ENCODE results near the gene SYT15.
"Not testable (repeated sequence)": the region's sequence is repeated elsewhere in the genome, so short reads cannot be mapped to it uniquely, and the experiment has no call there.

The SYT15 gene

DNA sequence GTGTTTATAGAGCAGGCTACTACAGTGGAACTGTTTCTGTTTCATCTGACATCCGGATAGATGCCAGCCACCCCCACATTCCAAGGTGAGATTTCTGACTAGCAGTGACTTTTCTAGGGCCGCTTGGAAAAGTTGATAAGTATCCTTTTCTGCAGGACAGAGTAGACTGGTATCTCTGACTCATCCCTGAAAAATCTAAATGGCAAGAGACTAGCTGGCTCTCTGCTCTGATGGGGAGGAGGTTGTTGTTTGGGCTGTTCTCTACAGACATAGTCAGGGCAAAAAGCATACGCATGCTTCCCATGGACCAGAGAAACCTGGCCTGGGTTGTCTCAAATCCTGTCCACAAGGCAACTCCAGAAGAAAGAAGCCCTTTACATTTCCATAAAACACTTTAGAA, 10.7 kb downstream of the SYT15 start:
- DNase-seq (ENCODE audit: low spot score): not testable (repeated sequence)

DNA sequence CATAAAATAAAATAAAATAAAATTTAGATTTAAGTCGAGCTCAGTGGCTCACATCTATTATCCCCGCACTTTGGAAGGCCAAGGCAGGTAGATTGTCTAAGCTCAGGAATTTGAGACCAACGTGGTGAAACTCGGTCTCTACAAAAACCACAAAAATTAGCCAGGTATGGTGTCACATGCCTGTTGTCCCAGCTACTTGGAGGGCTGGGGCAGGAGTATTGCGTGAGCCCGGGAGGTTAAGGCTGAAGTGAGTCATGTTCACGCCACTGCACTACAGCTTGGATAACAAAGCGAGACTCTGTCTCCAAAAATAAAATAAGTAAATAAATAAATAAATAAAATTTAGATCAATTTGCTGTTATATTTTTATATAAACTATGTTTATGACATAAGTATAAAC, 12.1 kb downstream of the SYT15 start:
- DNase-seq (ENCODE audit: low spot score): not testable (repeated sequence)

DNA sequence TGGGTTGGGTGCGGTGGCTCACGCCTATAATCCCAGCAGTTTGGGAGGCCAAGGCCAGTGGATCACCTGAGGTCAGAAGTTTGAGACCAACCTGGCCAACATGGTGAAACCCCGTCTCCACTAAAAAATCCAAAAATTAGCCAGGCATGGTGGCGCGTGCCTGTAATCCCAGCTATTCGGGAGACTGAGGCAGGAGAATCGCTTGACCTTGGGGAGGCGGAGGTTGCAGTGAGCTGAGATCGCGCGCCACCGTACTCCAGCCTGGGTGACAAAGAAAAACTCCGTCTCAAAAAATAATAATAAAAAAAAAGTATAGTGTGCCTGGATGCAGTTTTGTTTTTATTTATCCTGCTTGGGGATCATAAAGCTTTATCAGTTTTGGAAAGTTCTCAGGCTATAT, 14.4 kb downstream of the SYT15 start:
- not testable (repeated sequence) for DNase-seq (ENCODE audit: low spot score)

DNA sequence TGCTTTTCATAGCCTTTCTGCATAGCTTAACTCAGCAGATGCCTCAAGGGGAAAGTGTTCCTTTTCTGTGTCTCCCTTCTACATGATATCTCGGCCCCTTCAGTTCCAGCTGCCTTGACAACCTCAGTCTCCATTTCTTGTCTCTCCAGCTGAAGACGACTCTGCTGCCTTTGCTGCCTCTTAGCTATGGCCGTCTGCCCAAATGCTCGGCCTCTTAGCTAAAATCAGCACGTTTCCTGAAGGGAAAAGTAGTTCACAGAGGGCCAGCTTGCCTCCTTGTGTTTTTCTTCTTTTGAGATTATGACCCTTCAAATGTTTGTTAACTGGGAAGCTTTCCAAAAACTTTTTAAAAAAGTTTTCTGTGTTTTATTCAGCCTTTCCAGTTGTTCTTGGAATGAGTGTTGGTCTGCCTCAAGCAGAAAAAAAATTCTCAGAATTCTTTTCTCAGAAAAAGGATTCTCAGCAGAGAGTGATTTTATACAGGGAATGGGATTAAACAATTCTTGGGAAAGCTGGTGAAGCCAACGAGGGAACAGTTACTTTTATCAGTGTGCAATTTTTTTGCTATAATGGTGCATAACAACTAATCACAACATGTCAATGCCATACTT, 15.6 kb downstream of the SYT15 start:
- DNase-seq (ENCODE audit: low spot score): not testable (repeated sequence)

DNA sequence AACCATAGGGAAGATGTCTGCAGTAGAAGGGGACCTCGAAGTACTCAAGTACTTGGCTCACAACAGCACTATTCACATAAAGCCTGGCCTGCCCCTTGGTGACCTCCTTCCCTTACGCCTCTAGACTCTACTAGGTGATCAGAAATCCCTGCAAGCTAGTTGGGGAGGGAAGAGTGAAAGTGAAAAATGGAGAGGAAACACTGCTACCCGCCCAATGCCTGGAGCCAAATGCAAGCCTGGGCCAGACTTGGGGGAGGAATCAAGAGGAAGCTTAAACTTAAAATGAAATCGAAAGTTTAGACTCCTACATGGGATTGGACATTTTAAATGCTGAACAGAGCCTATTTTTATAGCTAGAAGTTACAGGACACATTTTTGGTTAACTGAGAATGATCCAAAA, 17.6 kb downstream of the SYT15 start:
- DNase-seq (ENCODE audit: low spot score): not testable (repeated sequence)

DNA sequence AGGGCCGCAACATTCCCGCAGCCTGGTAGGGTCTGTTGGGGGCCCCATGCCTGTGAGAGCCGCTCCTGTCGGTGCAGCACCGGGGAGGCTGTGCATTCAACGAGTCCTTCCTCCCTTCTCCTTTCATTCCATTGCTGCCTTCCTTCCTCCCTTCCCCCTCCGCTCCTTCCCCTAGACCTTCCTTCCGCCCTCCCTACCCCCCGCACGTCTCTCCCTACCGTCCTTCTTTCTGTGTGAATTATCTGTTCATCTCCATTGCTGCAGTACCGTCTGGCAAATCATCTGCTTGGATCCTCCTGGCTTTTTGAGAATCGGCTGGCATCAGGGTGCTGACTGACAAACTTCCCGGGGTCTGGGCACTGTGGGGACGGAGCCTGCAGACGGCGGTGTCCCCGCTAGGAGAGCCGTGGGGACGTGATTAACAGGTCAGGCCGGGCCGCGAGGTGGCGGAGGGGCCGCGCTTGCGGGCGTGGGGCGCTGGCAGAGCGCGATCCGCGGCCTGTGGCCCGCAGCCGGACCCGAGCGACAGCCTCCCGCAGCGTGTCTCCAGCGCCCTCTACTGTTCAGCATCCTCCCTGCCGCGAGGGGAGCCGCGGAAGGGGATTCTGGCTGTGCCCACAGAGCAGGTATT, 18.8 kb downstream of the SYT15 start:
- not testable (repeated sequence) for DNase-seq (ENCODE audit: low spot score)

DNA sequence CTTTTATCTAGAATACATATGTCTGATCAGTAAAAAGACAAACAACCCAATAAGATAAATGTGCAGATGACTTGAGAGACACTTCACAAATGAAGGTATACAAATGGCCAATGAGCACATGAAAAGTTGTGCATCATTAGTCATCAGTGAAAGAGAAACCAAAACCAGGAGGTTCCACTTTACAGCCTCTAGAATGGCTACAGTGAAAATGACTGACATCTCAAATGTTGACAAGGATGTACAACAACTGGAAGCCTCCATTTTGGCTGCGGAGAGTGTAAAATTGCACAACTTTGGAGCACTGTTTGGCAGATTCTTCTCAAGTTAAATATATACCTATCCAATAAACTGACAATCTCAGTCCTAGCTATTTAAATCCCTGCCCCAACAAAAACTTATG, 21.6 kb downstream of the SYT15 start:
- not testable (repeated sequence) for DNase-seq (ENCODE audit: low spot score)

DNA sequence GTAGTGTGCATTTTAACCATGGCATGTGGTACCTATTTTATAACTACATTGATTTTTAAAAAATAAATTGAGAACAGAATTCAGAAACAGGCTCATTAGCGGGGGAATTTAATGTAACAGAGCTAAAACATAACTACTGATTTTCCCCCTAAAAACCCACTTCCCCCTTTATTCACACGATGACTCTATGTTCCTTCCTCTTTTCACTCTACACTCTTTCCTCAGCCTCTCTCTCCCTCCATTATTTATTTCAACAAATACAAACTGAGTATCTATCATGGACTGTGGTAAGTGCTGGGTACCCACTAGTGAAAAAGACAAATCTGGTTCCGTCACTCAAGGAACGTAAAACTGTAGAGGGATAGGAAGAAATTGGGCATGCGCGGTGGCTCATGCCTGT, 36.6 kb downstream of the SYT15 start:
- not testable (repeated sequence) for DNase-seq (ENCODE audit: low spot score)

DNA sequence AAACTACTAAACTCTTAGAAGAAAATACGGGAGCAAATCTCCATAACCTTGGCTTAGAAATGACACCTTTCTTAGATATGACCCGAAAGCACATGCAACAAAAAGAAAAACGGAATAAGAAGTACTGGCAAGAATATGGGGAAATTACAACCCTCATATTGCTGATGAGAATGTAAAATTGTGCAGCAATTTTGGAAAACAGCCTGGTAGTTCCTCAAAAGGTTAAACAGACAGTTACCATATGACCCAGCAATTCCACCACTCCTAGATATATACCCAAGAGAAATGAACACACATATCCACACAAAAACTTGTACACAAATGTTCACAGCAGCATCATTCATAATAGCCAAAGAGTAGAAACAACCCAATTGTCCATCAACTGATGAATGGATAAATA, 37.3 kb downstream of the SYT15 start:
- not testable (repeated sequence) for DNase-seq (ENCODE audit: low spot score)

DNA sequence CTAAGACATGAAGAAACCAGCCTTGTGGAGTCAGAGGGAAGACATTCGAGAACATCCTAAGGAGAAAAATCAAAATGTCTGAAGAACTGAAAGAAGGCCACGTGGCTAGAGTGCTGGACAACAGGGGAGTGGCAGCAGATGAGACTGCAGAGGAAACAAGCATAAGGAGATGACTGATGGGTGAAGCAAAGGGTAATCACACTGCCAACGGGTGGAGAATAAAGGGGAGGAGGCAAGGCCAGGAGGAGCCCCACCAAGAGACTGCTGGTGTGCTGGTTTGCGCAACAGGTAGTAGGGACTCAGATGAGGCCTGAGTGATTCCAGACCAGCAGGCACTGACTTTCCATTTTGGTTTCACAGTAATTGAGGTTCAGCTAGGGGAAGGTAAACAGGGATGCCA, 38.2 kb downstream of the SYT15 start:
- DNase-seq (ENCODE audit: low spot score): not testable (repeated sequence)

DNA sequence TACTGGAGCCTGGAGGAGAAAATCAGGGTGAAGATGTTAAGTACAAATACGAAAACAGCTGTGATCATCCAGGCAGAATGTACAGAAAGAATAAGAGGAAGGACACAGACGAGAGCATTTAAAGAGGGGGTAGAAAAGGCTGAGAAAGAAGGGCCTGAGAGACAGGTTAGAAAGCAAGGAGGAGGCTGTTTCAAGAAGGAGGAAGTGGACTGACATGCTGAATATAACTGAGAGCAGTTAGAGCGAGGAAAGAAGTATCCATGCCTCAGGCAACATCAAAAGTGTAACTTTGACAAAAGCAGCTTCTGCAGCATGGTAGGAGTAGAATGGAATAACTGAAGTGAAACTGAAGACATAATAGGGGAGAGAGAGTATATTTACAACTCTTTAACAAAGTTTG, 39.0 kb downstream of the SYT15 start:
- not testable (repeated sequence) for DNase-seq (ENCODE audit: low spot score)

DNA sequence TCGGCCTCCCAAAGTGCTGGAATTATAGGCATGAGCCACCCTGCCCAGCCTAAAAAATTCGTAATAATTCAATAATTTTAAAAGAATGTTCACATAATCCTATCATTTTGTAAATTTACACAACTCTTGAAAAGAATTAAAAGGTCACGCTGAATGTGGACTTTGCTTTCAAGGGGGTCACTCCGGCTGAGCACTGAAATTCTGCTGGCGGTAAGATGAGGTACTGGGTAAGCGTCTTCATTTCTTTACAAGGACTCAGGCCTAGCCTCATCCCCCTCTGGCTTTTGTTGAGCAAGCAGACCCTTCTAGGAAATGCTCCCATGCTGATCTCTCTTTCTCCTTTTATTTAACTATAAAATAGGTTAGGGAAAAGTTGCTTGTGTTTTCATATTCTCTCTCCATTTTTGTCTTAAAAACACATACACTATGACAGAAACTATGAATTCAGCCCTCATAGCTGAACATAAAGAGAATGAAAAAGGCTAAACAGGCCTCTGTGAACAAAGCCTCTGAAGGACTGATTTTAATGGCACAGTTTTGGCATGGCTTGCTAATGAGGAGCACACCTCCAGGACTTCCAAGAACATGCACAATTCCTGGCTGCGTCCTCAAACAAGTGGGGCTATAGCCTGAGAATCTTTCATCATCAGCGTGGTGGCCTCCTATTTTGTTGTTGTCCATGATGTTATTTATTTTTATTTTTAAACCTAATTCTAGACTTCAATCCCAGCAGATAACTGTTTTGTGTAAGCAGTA, 45.1 kb downstream of the SYT15 start:
- DNase-seq (ENCODE audit: low spot score): not testable (repeated sequence)

DNA sequence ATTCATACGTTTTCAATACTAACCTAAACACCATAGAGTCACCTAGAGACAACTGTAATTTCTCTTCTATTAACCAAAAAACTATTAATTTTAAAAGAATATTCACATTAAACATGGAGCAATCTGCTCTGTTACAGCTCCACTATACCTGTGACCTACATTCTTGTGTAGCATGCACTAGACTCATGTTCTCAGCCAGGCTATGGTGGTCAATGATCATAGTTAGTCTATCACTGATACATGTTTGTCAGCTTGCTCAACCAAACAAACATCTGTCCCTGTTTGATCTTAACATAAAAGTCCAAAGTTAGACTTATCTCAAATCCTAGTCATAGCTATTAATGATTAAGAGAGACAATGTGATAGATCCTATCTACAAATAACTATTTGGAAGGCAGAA, 50.9 kb downstream of the SYT15 start:
- not testable (repeated sequence) for DNase-seq (ENCODE audit: low spot score)

DNA sequence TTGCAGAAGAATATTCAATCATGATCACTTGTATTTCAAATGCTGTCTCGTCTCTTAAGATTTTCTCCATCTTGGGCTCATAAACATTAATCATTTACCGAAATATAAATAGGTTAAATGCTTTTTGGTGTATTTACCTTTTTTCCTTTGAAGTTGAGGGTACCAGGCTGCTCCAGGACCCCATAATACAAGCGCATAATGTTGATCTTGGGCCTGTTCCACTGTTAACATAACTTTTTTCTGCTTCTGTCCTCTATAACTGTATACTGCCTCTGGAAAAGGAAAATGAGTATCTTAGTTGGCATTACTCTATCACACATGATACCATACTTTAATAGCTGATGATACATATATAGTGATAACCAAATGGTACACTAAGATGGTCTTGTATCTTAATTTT, 51.9 kb downstream of the SYT15 start:
- DNase-seq (ENCODE audit: low spot score): not testable (repeated sequence)

DNA sequence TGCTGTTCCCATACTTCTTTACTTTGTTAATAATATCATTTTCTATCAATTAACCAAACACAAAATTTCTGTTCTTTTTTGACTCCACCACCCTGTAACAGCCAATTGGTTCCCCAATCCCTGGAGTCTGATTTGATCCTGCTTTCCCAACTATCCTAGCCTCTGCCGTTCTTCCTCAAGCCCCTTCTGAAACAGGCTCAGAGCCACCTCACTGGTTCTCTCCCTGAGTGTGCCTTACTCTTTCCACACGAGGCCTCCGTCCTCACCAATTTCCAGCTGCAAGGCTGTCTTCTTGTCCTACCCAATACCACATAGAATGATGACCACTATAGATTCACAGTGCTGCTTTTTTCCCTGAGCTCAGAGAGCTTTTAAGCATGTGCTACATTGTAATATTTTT, 52.8 kb downstream of the SYT15 start:
- DNase-seq (ENCODE audit: low spot score): not testable (repeated sequence)

DNA sequence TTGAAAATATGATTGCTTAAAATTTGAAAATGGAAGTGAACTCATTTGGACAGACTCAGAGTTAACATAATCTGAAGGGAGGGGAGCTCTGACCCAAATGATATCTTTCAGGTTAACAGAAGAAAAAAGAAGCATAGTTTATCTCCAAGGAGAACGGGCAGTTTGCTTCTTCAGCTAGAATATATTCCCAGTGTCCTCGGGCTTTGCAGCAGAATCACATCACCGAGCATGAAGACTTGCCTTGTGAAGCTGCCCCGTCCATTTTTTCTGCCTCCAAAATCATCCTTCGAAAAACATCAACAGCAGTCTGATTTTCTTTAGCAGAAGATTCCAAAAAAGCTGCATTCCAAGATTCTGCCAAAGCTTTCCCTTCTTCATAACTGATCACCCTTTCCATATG, 55.8 kb downstream of the SYT15 start:
- not testable (repeated sequence) for DNase-seq (ENCODE audit: low spot score)

DNA sequence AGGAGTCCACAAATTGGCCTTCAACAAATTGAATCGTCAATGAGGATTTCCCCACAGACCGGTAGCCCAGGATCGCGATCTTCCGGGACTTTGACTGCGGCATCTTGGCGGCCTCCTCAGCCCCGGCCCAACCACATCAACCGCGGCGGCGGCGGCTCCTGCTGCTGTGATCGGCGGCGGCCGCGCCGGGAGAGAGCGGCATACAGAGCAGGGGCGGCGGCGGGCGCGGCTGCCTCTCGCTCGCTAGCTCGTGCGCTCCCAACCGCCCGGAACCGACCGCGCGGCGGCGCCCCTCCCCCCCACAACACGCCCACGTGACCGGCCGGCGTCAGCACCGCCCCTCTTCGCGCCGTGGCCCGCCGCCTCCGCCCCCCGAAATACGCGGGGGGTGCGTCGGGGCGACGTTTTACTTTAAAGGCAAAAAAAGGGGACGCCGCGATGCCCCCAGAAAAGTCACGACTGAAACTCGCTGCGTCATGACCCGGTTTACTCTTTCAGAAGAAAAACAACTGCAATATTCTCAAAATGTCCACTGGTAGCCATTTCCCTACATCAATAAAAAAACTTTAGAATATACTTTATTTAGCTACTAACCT, 56.5 kb downstream of the SYT15 start:
- not testable (repeated sequence) for DNase-seq (ENCODE audit: low spot score)

DNA sequence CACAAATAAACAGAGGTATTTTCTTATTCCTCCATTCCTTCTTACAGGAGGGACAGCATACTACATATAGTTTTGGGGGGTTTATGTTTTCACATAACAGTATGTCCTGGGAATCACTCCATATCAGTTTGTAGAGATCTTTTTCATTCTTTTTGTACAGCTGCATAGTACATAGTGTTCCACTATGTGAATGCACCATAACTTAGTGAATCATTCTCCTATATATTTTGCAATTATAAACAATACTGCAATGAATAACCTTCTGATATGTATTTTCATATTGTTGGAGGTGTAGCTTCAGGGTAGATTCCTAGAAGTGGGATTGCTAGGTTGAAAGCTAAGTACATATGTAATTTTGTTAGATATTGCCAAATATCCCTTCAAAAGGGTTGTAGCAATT, 61.1 kb downstream of the SYT15 start:
- DNase-seq (ENCODE audit: low spot score): not testable (repeated sequence)
